Thoracic aorta (tissue), 2 donors: ENCODE data around the gene LETM1. TPM values are rescaled to one million over a fixed set of nuclear protein-coding genes. Genes with fewer than 3 reads are reported as not detected.
A peak's percentile ranks its signal among the peaks of the same experiment; 100 is the strongest.

Experiments
- ATAC-seq: fragments of 150-250 bp; one replicate; pipeline ENCODE4 v1.8.0; 2017; ENCODE audit warnings: low read depth; ENCODE audit not compliant: insufficient number of reproducible peaks, low FRiP score
- DNase-seq: peaks from one replicate; pipeline ENCODE4 v3.0.0-alpha.2; 2020; ENCODE audit warnings: low spot score
- H3K27ac ChIP-seq, 2 donors: fragments of 200-600 bp; sonication (generic); 1 replicate in 1 of 2; 2 replicates in 1 of 2; pipeline ENCODE4 v1.5.1; 2016; ENCODE audit warnings: mild to moderate bottlenecking in 2 of 2, moderate library complexity in 2 of 2
- H3K27me3 ChIP-seq: fragments of 200-600 bp; sonication (generic); replicated peaks from 2 replicates; pipeline ENCODE4 v1.6.0; 2016; ENCODE audit warnings: mild to moderate bottlenecking; ENCODE audit not compliant: insufficient read depth
- H3K36me3 ChIP-seq: fragments of 200-600 bp; sonication (generic); one replicate; pipeline ENCODE4 v1.5.1; 2016
- H3K4me1 ChIP-seq, 2 donors: fragments of 200-600 bp; sonication (generic); 1 replicate in 1 of 2; 2 replicates in 1 of 2; pipeline versions ENCODE4 v1.5.1 to v1.6.0; 2016; ENCODE audit warnings: low read depth in 2 of 2, mild to moderate bottlenecking in 1 of 2; ENCODE audit not compliant: control insufficient read depth in 1 of 2
- H3K4me3 ChIP-seq: fragments of 200-600 bp; sonication (generic); 2 replicates; pipeline ENCODE4 v1.5.1; 2016; ENCODE audit warnings: mild to moderate bottlenecking
- H3K9me3 ChIP-seq: fragments of 200-600 bp; sonication (generic); 2 replicates; pipeline ENCODE4 v1.5.1; 2016
- CTCF ChIP-seq: fragments of 200-600 bp; sonication (generic); IDR thresholded peaks from one replicate; pipeline ENCODE4 v1.5.1; 2019; ENCODE audit warnings: antibody characterized with exemption
- total RNA-seq, 2 donors: library from RNA; depleted of rRNA; stranded (reverse); fragments of >200 nt; gene quantifications; one replicate each; pipeline versions ENCODE4 v1.1.0 to v1.2.3, GENCODE V29; 2016

The LETM1 gene
- total RNA-seq, 2 donors from 2014 or later: 30.5 to 68.9 TPM

GRCh38 chr4:1857931-1858330 is 2.0 kb upstream of the LETM1 start:
- DNase-seq: no peak
- H3K27ac ChIP-seq: no peak overlapping the region
- H3K27me3 ChIP-seq: peaks cover 7% of the 10 kb centered on the region
- ATAC-seq: no peak
- peaks cover 6 to 20% of the 10 kb centered on the region in 2 donors for H3K4me1 ChIP-seq
- H3K9me3 ChIP-seq: no peaks in the 10 kb centered on the region
- TF ChIP-seq CTCF: no peak
- no peaks in the 10 kb centered on the region for H3K36me3 ChIP-seq
- H3K4me3 ChIP-seq: no peak overlapping the region

DNA sequence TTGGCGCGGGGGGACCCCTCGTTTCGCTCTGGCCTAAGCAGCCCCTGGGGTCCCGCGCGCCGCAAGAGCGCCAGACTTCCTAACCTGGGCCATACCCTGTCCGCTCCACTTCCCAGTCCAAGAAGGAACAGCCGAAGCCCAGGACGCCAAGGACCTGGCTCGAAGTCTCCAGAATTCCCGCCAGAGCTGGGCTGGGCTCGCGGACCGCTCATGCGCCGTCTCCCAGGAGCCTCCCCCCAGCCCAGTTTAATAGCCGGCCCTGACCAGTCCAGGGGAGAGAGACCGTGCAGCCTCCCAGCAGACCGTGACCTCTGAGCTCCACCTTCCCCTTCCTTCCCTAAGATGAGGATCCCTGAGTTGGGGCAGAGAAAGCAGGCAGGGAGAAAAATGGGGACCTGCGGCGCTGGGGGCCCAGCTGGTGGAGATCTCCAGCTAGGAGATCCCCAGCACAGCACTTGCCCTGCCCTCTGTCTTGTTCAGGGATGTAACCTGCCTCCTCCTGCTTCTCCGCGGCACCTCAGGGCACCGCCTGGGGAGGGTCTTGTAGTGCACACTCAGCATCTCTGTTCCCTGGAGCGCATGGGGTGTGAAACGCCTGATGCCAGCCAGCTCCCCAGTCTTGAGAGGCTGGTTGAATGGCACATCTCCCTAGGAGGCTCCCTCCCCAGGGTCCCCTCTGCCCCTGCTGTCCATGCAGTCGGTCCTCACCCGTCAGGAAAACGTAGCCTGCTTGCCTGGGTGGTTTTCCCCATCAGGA is 1.2 kb upstream of the LETM1 start:
- Histone ChIP-seq H3K9me3 (no peaks in the 10 kb centered on the region), H3K27ac (peak overlapping the region; percentile 53 to 65), H3K27me3 (peaks cover 7% of the 10 kb centered on the region), H3K36me3 (no peaks in the 10 kb centered on the region), H3K4me1 (peaks cover 6 to 20% of the 10 kb centered on the region in 2 donors), H3K4me3 (peak overlapping the region; percentile 74)
- DNase-seq (no peak), ATAC-seq (no peak)
- no peak for TF ChIP-seq CTCF

GRCh38 chr4:1855333-1856070 is 454 bp downstream of the LETM1 start:
- DNase-seq (no peak), ATAC-seq (peak; percentile 35)
- TF ChIP-seq CTCF: no peak
- Histone ChIP-seq H3K27ac (peak overlapping the region; percentile 53 to 79), H3K9me3 (no peaks in the 10 kb centered on the region), H3K4me3 (peak overlapping the region; percentile 74), H3K36me3 (no peaks in the 10 kb centered on the region), H3K27me3 (no peaks in the 10 kb centered on the region), H3K4me1 (peaks cover 6 to 20% of the 10 kb centered on the region in 2 donors)

DNA sequence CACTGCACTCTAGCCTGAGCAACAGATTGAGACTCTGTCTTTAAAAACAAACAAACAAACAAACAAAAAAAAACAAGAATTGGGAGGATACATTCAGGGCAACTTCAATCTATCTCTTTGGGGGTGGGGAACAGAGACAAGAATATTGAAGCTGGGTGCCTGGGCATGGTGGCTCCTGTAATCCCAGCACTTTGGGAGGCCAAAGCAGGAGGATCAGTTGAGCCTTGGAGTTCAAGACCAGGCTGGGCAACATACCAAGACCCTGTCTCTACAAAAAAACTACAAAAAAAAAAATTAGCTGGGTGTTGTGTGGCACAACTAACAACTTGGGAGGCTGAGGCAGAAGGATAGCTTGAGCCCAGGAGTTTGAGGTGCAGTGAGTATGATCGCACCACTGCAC is 1.2 kb downstream of the LETM1 start:
- Histone ChIP-seq H3K27ac (no peak overlapping the region), H3K27me3 (no peaks in the 10 kb centered on the region), H3K4me3 (peak overlapping the region; percentile 74), H3K36me3 (no peaks in the 10 kb centered on the region), H3K9me3 (no peaks in the 10 kb centered on the region), H3K4me1 (peaks cover 6 to 20% of the 10 kb centered on the region in 2 donors)
- no peak for TF ChIP-seq CTCF
- DNase-seq (no peak), ATAC-seq (no peak)

- no peak for TF ChIP-seq CTCF
- DNase-seq (no peak), ATAC-seq (no peak)
- no peaks in the 10 kb centered on the region for H3K9me3 ChIP-seq
- H3K4me3 ChIP-seq: no peak overlapping the region
- peaks cover 4% of the 10 kb centered on the region for H3K36me3 ChIP-seq
- H3K27ac ChIP-seq: no peak overlapping the region
- peaks cover 6 to 20% of the 10 kb centered on the region in 2 donors for H3K4me1 ChIP-seq
- H3K27me3 ChIP-seq: no peaks in the 10 kb centered on the region
Observed at GRCh38 chr4:1852904-1853623, 2.9 kb downstream of the LETM1 start.
